HG03135 (cell line): ENCODE results near the gene C1QL4.
"Not testable (repeated sequence)": the region's sequence is repeated elsewhere in the genome, so short reads cannot be mapped to it uniquely, and the experiment has no call there.

ENCODE experiments used
- ATAC-seq: cut with Tn5 transposase; IDR thresholded peaks from one replicate; pipeline ENCODE4 v1.9.1; 2021; ENCODE audit warnings: mild to moderate bottlenecking, moderate library complexity; ENCODE audit not compliant: unreplicated experiment

C1QL4 gene

GRCh38 chr12:49282740-49283375, 54.1 kb downstream of the C1QL4 start:
- not testable (repeated sequence) for ATAC-seq
